SU-DHL-6 (cell line): Measurements from ENCODE around the gene NCR2.

ENCODE experiments used
- EZH2phosphoT487 ChIP-seq: fragments of 200-600 bp; sonication (generic), shearing (Covaris generic); conservative IDR thresholded peaks from 2 replicates; pipeline ENCODE4 v1.6.1; 2018; ENCODE audit warnings: mild to moderate bottlenecking, antibody characterized with exemption, low read length, moderate library complexity, mixed read lengths
- TF ChIP-seq, protein P1 (sequence below): fragments of 200-600 bp; sonication (generic); IDR thresholded peaks from one replicate; pipeline ENCODE4 v1.5.1; 2017; ENCODE audit warnings: antibody characterized with exemption, mild to moderate bottlenecking, low read length, moderate library complexity; ENCODE audit not compliant: insufficient read depth, poor library complexity, severe bottlenecking

DNA sequence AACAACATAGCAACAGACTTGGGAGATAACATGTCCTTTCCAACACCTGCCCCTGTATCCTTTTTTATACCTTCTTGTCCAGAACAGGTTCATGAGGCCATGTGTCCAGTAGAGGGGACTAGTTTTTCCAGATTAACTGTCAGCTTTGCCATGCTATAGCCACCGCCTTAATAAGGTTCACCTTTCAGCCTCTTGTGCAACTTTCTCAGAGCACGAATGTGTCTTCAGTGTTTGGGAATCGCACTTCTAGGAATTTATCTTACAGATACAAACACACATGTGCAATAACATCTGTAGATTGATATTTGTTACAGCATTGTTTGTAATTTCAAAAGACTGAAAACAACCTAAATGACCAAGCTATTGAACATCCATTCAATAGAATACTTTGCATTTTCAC is 21.4 kb downstream of the NCR2 start:
- TF ChIP-seq, protein P1, sequence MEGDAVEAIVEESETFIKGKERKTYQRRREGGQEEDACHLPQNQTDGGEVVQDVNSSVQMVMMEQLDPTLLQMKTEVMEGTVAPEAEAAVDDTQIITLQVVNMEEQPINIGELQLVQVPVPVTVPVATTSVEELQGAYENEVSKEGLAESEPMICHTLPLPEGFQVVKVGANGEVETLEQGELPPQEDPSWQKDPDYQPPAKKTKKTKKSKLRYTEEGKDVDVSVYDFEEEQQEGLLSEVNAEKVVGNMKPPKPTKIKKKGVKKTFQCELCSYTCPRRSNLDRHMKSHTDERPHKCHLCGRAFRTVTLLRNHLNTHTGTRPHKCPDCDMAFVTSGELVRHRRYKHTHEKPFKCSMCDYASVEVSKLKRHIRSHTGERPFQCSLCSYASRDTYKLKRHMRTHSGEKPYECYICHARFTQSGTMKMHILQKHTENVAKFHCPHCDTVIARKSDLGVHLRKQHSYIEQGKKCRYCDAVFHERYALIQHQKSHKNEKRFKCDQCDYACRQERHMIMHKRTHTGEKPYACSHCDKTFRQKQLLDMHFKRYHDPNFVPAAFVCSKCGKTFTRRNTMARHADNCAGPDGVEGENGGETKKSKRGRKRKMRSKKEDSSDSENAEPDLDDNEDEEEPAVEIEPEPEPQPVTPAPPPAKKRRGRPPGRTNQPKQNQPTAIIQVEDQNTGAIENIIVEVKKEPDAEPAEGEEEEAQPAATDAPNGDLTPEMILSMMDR: no peak
- no peak for TF ChIP-seq EZH2phosphoT487
